PC-9 (cell line): ENCODE measurements around the gene ATE1. TPM values are rescaled to one million over a fixed set of nuclear protein-coding genes. Genes with fewer than 3 reads are reported as not detected.

Experiments
- BruUV-seq: library from RNA; stranded (reverse); fragments of 400-500 nt; replicated peaks from 2 replicates; lab custom pipeline; 2021; lab: Mats Ljungman, UMichigan
- CTCF ChIA-PET: fragments of 300-600 bp; sonication (Branson Sonifier 250); formaldehyde crosslinking; loops from one replicate; lab custom pipeline; 2022; ENCODE audit warnings: antibody characterized with exemption; lab: Charles Lee
- POLR2A ChIA-PET: fragments of 300-600 bp; sonication (Branson Sonifier 250); formaldehyde crosslinking; loops from one replicate; lab custom pipeline; 2022; ENCODE audit warnings: antibody characterized with exemption; ENCODE audit not compliant: unreplicated experiment; lab: Charles Lee
- DNase-seq, 2 experiments: peaks; one replicate each; pipeline versions ENCODE4 v3.0.0 to v3.0.0-alpha.2; 2015 to 2022; ENCODE audit warnings: mixed read lengths in 1 of 2
- H2AFZ ChIP-seq: fragments of 200-600 bp; sonication (generic); 2 replicates; pipeline ENCODE4 v1.8.1; 2017; ENCODE audit warnings: antibody characterized with exemption
- H3F3A ChIP-seq: fragments of 200-600 bp; sonication (generic); 2 replicates; pipeline ENCODE4 v1.8.1; 2017; ENCODE audit warnings: antibody characterized with exemption, mild to moderate bottlenecking, low read depth; ENCODE audit not compliant: insufficient read depth
- H3K27ac ChIP-seq: fragments of 200-600 bp; sonication (generic); 2 replicates; pipeline ENCODE4 v1.6.1; 2016; ENCODE audit warnings: mixed run types
- H3K27me3 ChIP-seq: fragments of 200-600 bp; sonication (generic); 2 replicates; pipeline ENCODE4 v1.6.1; 2016; ENCODE audit warnings: low read depth, mixed run types; ENCODE audit not compliant: insufficient read depth
- H3K36me3 ChIP-seq: fragments of 200-600 bp; sonication (generic); 2 replicates; pipeline ENCODE4 v1.6.1; 2016; ENCODE audit warnings: low read depth, mixed run types
- H3K4me1 ChIP-seq: fragments of 200-600 bp; sonication (generic); replicated peaks from 2 replicates; pipeline ENCODE4 v1.6.1; 2016; ENCODE audit warnings: mixed run types; ENCODE audit not compliant: insufficient read depth
- H3K4me2 ChIP-seq: fragments of 200-600 bp; sonication (generic); 2 replicates; pipeline ENCODE4 v1.6.1; 2017; ENCODE audit warnings: mixed run types
- H3K4me3 ChIP-seq: fragments of 200-600 bp; sonication (generic); 2 replicates; pipeline ENCODE4 v1.6.1; 2016; ENCODE audit warnings: mixed run types
- H3K79me2 ChIP-seq: fragments of 200-600 bp; sonication (generic); 2 replicates; pipeline ENCODE4 v1.6.1; 2017; ENCODE audit warnings: low read depth, mixed run types
- H3K9me2 ChIP-seq: fragments of 200-600 bp; sonication (generic); 2 replicates; pipeline ENCODE4 v1.8.1; 2017; ENCODE audit warnings: mild to moderate bottlenecking; ENCODE audit not compliant: insufficient read depth
- H3K9me3 ChIP-seq: fragments of 200-600 bp; sonication (generic); 2 replicates; pipeline ENCODE4 v1.8.1; 2016; ENCODE audit warnings: low read depth; ENCODE audit not compliant: insufficient read depth
- H4K20me1 ChIP-seq: fragments of 200-600 bp; sonication (generic); 2 replicates; pipeline ENCODE4 v1.8.1; 2017; ENCODE audit not compliant: insufficient read depth
- CTCF ChIP-seq: fragments of 200-600 bp; sonication (generic); conservative IDR thresholded peaks from 2 replicates; pipeline ENCODE4 v1.6.1; 2017; ENCODE audit warnings: mixed run types, antibody characterized with exemption, mild to moderate bottlenecking, moderate library complexity
- EZH2 ChIP-seq: fragments of 200-600 bp; sonication (generic); IDR thresholded peaks from 2 replicates; pipeline ENCODE4 v1.8.0; 2017; ENCODE audit warnings: antibody characterized with exemption, low read depth
- intact Hi-C: fragments of 100-400 bp; cut with micrococcal nuclease; formaldehyde crosslinking; loops from one replicate; pipeline ENCODE4 v1.10.0; 2022; ENCODE audit not compliant: unreplicated experiment
- total RNA-seq: library from RNA; stranded (reverse); gene quantifications from 2 replicates; pipeline ENCODE4 v1.2.3, GENCODE V29; 2021

Gene ATE1
- total RNA-seq, 1 experiment from 2014 or later = 14.8 TPM

DNA sequence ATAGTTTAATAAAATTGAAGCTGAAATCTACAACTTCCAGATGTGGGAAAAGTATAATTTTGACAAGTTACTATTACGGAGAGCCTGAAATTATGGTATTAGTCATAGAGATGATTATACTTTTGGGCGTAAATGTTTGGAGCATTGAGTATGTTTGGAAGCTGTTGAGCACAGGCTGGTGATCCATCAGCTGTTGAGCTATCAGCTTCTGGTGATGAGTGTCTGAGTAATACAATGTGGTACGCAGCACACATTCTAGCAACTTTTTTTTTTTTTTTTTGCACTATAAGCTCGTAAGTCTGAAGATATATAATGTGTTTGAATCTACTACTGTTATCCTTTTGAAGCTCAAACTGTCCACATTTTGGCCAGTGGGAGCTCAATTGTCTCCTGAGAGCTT is 123.4 kb downstream of the ATE1 start:
- intact Hi-C loops = no loop called here
- BruUV-seq = no TSS peak

DNA sequence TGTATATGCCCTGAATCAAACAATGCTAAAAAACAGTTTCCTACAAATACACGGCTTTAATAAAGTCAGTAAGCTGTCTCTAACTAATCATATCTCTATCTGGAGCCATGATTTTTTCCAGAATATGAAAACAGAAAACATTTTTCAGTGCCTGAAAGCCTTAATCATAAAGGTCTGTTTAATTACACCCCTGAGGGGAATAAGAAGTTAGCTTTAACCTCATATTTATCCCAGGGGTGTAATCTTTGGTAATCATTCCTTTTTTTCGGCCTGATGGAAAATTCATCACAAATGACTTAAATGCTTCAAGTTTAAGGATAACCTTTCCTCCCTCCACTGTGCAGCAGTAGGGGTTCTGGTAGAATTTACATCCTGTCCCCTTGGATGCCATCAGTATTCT is 124.2 kb downstream of the ATE1 start:
- H3K9me3 ChIP-seq = no peaks in the 10 kb centered on the region
- BruUV-seq = no TSS peak
- no peaks in the 10 kb centered on the region for H3F3A ChIP-seq
- no peak for TF ChIP-seq EZH2
- TF ChIP-seq CTCF = no peak
- no peak overlapping the region for H3K4me3 ChIP-seq
- no peaks in the 10 kb centered on the region for H3K27me3 ChIP-seq
- intact Hi-C loops = no loop called here
- CTCF ChIA-PET = no interaction called here
- no peaks in the 10 kb centered on the region for H3K36me3 ChIP-seq
- no peak for DNase-seq
- H3K9me2 ChIP-seq = no peaks in the 10 kb centered on the region
- POLR2A ChIA-PET = no interaction called here
- H4K20me1 ChIP-seq = no peaks in the 10 kb centered on the region
- no peaks in the 10 kb centered on the region for H3K4me1 ChIP-seq
- H3K79me2 ChIP-seq = no peaks in the 10 kb centered on the region
- no peak overlapping the region for H3K27ac ChIP-seq
- H3K4me2 ChIP-seq = no peak overlapping the region
- no peak overlapping the region for H2AFZ ChIP-seq

More for the DNA sequence above, 123.4 kb downstream of the ATE1 start:
- no peak overlapping the region for H3K4me3 ChIP-seq
- ChIA-PET POLR2A (no interaction called here), CTCF (no interaction called here)
- no peak overlapping the region for H3K4me2 ChIP-seq
- no peak for TF ChIP-seq EZH2
- no peak for TF ChIP-seq CTCF
- no peak overlapping the region for H2AFZ ChIP-seq
- H3K79me2 ChIP-seq = no peaks in the 10 kb centered on the region
- no peaks in the 10 kb centered on the region for H3F3A ChIP-seq
- no peaks in the 10 kb centered on the region for H3K4me1 ChIP-seq
- no peaks in the 10 kb centered on the region for H3K9me3 ChIP-seq
- no peak overlapping the region for H3K27ac ChIP-seq
- no peaks in the 10 kb centered on the region for H3K27me3 ChIP-seq
- no peaks in the 10 kb centered on the region for H3K36me3 ChIP-seq
- DNase-seq = no peak
- H4K20me1 ChIP-seq = no peaks in the 10 kb centered on the region
- H3K9me2 ChIP-seq = no peaks in the 10 kb centered on the region

DNA sequence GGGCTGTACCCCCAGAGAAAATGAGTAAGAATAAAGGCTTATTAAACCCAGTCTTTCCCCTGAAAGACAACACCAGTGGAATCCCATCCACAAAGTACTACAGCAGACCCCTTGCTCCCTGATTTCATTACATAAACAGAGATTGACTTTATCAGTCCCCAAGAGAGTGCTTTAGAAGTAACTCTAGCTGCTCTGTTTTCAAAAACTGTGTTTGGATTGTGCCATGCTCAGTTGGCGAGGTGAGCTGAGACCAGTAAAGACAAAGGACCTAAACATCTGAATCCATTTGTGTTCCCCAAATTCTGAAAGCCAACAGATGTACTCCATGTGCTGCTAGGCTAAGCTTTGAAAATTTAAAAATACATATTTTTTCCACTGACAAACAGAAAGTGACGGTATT is 127.0 kb downstream of the ATE1 start:
- H3K4me2 ChIP-seq = no peak overlapping the region
- H3K4me3 ChIP-seq = no peak overlapping the region
- H3F3A ChIP-seq = no peaks in the 10 kb centered on the region
- H3K36me3 ChIP-seq = no peaks in the 10 kb centered on the region
- H3K27ac ChIP-seq = no peak overlapping the region
- no peaks in the 10 kb centered on the region for H3K27me3 ChIP-seq
- no peaks in the 10 kb centered on the region for H4K20me1 ChIP-seq
- H3K9me3 ChIP-seq = no peaks in the 10 kb centered on the region
- CTCF ChIA-PET = no interaction called here
- intact Hi-C loops = no loop called here
- H3K79me2 ChIP-seq = no peaks in the 10 kb centered on the region
- H3K4me1 ChIP-seq = no peaks in the 10 kb centered on the region
- H3K9me2 ChIP-seq = no peaks in the 10 kb centered on the region
- no TSS peak for BruUV-seq
- TF ChIP-seq CTCF (no peak), EZH2 (no peak)
- DNase-seq = no peak
- no peak overlapping the region for H2AFZ ChIP-seq
- POLR2A ChIA-PET = no interaction called here
